Caco-2 (cell line): Measurements from ENCODE around the gene PLXNA4. TPM values are rescaled to one million over a fixed set of nuclear protein-coding genes. Genes with fewer than 3 reads are reported as not detected.

Experiments
- BruUV-seq: library from RNA; stranded (reverse); fragments of 400-500 nt; replicated peaks from 2 replicates; lab custom pipeline; 2021; lab: Mats Ljungman, UMichigan
- CTCF ChIA-PET: fragments of 300-600 bp; sonication (Branson Sonifier 250); formaldehyde crosslinking; loops from one replicate; lab custom pipeline; 2022; ENCODE audit warnings: antibody characterized with exemption; lab: Charles Lee
- POLR2A ChIA-PET: fragments of 300-600 bp; sonication (Branson Sonifier 250); formaldehyde crosslinking; loops from one replicate; lab custom pipeline; 2022; ENCODE audit warnings: antibody characterized with exemption; lab: Charles Lee
- DNase-seq, 2 experiments: peaks; one replicate each; pipeline versions ENCODE4 v3.0.0 to v3.0.0-alpha.2; 2020 to 2022
- H3K27me3 ChIP-seq: replicated peaks from 2 replicates; pipeline ENCODE4 v1.6.0; 2011; ENCODE audit warnings: low read length; ENCODE audit not compliant: control insufficient read depth, insufficient read depth
- H3K36me3 ChIP-seq: 2 replicates; pipeline ENCODE4 v1.5.1; 2011; ENCODE audit warnings: low read length; ENCODE audit not compliant: control insufficient read depth, insufficient read depth
- H3K4me1 ChIP-seq: fragments of 250-450 bp; sonication (Bioruptor Pico); 2 replicates; pipeline ENCODE4 v1.5.1; 2020; ENCODE audit warnings: mild to moderate bottlenecking
- H3K4me3 ChIP-seq: 2 replicates; pipeline ENCODE4 v1.5.1; 2011; ENCODE audit warnings: low read depth, mild to moderate bottlenecking, control low read depth, low read length
- H3K9me3 ChIP-seq: fragments of 250-450 bp; sonication (Bioruptor Pico); 2 replicates; pipeline ENCODE4 v1.5.1; 2020; ENCODE audit warnings: mild to moderate bottlenecking, moderate library complexity
- H3K27ac Mint-ChIP-seq: one replicate; pipeline ENCODE4 v1.8.0; 2022; ENCODE audit warnings: mixed read lengths; ENCODE audit not compliant: unreplicated experiment
- H3K27me3 Mint-ChIP-seq: one replicate; pipeline ENCODE4 v1.8.0; 2022; ENCODE audit warnings: mixed read lengths; ENCODE audit not compliant: insufficient read depth, unreplicated experiment
- H3K36me3 Mint-ChIP-seq: one replicate; pipeline ENCODE4 v1.8.0; 2022; ENCODE audit warnings: mild to moderate bottlenecking, mixed read lengths; ENCODE audit not compliant: insufficient read depth, unreplicated experiment
- H3K4me1 Mint-ChIP-seq: one replicate; pipeline ENCODE4 v1.8.0; 2022; ENCODE audit warnings: low read depth, mixed read lengths; ENCODE audit not compliant: unreplicated experiment
- H3K4me3 Mint-ChIP-seq: one replicate; pipeline ENCODE4 v1.8.0; 2022; ENCODE audit warnings: mild to moderate bottlenecking, moderate library complexity, mixed read lengths; ENCODE audit not compliant: unreplicated experiment
- H3K9me3 Mint-ChIP-seq: one replicate; pipeline ENCODE4 v1.8.0; 2022; ENCODE audit warnings: mixed read lengths; ENCODE audit not compliant: unreplicated experiment
- CTCF ChIP-seq, 2 experiments: fragments of 200-600 bp in 1 of 2; IDR thresholded peaks; 1 replicate in 1 of 2; 2 replicates in 1 of 2; pipeline versions ENCODE4 v1.5.1 to v1.8.0; 2011 to 2022; ENCODE audit warnings: antibody characterized with exemption in 1 of 2, control low read depth in 1 of 2, inconsistent platforms in 1 of 2, low read depth in 1 of 2, low read length in 1 of 2, mild to moderate bottlenecking in 1 of 2, moderate library complexity in 1 of 2; ENCODE audit not compliant: insufficient read depth in 1 of 2, severe bottlenecking in 1 of 2, unreplicated experiment in 1 of 2
- intact Hi-C: fragments of 100-400 bp; cut with micrococcal nuclease; formaldehyde crosslinking; loops from one replicate; pipeline ENCODE4 v1.10.0; 2022; ENCODE audit not compliant: unreplicated experiment
- total RNA-seq: library from RNA; stranded (reverse); gene quantifications from 2 replicates; pipeline ENCODE4 v1.2.3, GENCODE V29; 2022

The PLXNA4 gene
- total RNA-seq, 1 experiment from 2014 or later: 0.43 TPM

GRCh38 chr7:132318352-132319318, 257.6 kb downstream of the PLXNA4 start:
- no peak overlapping the region for H3K27ac Mint-ChIP-seq
- H3K27me3 ChIP-seq: no peaks in the 10 kb centered on the region; the same call in 1 of the 2 replicates
- no peak overlapping the region for H3K4me3 Mint-ChIP-seq
- H3K36me3 ChIP-seq: no peaks in the 10 kb centered on the region
- H3K4me1 Mint-ChIP-seq: peaks cover 6% of the 10 kb centered on the region
- no TSS peak for BruUV-seq
- H3K9me3 ChIP-seq: no peaks in the 10 kb centered on the region
- CTCF ChIA-PET: interaction anchor here (0.5 to 1.7 kb wide), 11 partner anchors 8 to 1259 kb away, joined by 3 to 35 read pairs (median 4); no protein-coding TSS in a partner anchor
- TF ChIP-seq CTCF (IDR thresholded peaks at IDR 0.05; ENCODE audit: insufficient read depth in 1 of 2, low read depth in 1 of 2, low read length in 1 of 2, severe bottlenecking in 1 of 2, unreplicated experiment in 1 of 2): peak; percentile 92 to 93
- H3K4me1 ChIP-seq: no peaks in the 10 kb centered on the region
- no peaks in the 10 kb centered on the region for H3K36me3 Mint-ChIP-seq
- H3K9me3 Mint-ChIP-seq: peaks cover 13% of the 10 kb centered on the region
- intact Hi-C loops: loop anchor here (1.0 to 2.0 kb wide), 4 partner anchors 62 to 262 kb away; no protein-coding TSS in a partner anchor
- peak; percentile 79 to 86 for DNase-seq
- POLR2A ChIA-PET: no interaction called here
- no peak overlapping the region for H3K4me3 ChIP-seq
- peaks cover 20% of the 10 kb centered on the region for H3K27me3 Mint-ChIP-seq

- Mint-ChIP-seq H3K4me3 (no peak overlapping the region), H3K4me1 (peaks cover 6% of the 10 kb centered on the region), H3K9me3 (peaks cover 13% of the 10 kb centered on the region), H3K36me3 (no peaks in the 10 kb centered on the region), H3K27ac (no peak overlapping the region), H3K27me3 (peaks cover 25% of the 10 kb centered on the region)
- H3K27me3 ChIP-seq: no peaks in the 10 kb centered on the region; the same call in 1 of the 2 replicates
- no TSS peak for BruUV-seq
- no peaks in the 10 kb centered on the region for H3K9me3 ChIP-seq
- H3K36me3 ChIP-seq: no peaks in the 10 kb centered on the region
- ChIA-PET CTCF (interaction anchor here (0.5 to 1.7 kb wide), 4 partner anchors 84 to 1260 kb away, joined by 3 to 35 read pairs (median 5); no protein-coding TSS in a partner anchor), POLR2A (no interaction called here)
- no peak for DNase-seq
- no peak for TF ChIP-seq CTCF (IDR thresholded peaks at IDR 0.05; ENCODE audit: insufficient read depth in 1 of 2, low read depth in 1 of 2, low read length in 1 of 2, severe bottlenecking in 1 of 2, unreplicated experiment in 1 of 2)
- no peaks in the 10 kb centered on the region for H3K4me1 ChIP-seq
- intact Hi-C loops: loop anchor here (1.0 to 2.0 kb wide), 4 partner anchors 62 to 262 kb away; no protein-coding TSS in a partner anchor
- no peak overlapping the region for H3K4me3 ChIP-seq
These were observed 258.4 kb downstream of the PLXNA4 start for GRCh38 chr7:132317701-132318351.

- Mint-ChIP-seq H3K9me3 (peaks cover 13% of the 10 kb centered on the region), H3K27me3 (peaks cover 28% of the 10 kb centered on the region), H3K27ac (no peak overlapping the region), H3K4me3 (no peak overlapping the region), H3K36me3 (no peaks in the 10 kb centered on the region), H3K4me1 (no peaks in the 10 kb centered on the region)
- POLR2A ChIA-PET: no interaction called here
- BruUV-seq: no TSS peak
- H3K4me1 ChIP-seq: no peaks in the 10 kb centered on the region
- no peak for TF ChIP-seq CTCF (IDR thresholded peaks at IDR 0.05; ENCODE audit: insufficient read depth in 1 of 2, low read depth in 1 of 2, low read length in 1 of 2, severe bottlenecking in 1 of 2, unreplicated experiment in 1 of 2)
- no peaks in the 10 kb centered on the region for H3K9me3 ChIP-seq
- intact Hi-C loops: no loop called here
- no peaks in the 10 kb centered on the region for H3K36me3 ChIP-seq
- peaks cover 1% of the 10 kb centered on the region; the same call in 1 of the 2 replicates for H3K27me3 ChIP-seq
- CTCF ChIA-PET: no interaction called here
- no peak overlapping the region for H3K4me3 ChIP-seq
- no peak for DNase-seq
These were observed 263.7 kb downstream of the PLXNA4 start for GRCh38 chr7:132312531-132313055.
